ENCODE measurements around the gene COPG1. TPM values are rescaled to one million over a fixed set of nuclear protein-coding genes. Genes with fewer than 3 reads are reported as not detected.

The COPG1 gene
- polyA plus RNA-seq, 1 of the 3 experiments (the other 2 are of a cell fraction): 114 TPM

DNA sequence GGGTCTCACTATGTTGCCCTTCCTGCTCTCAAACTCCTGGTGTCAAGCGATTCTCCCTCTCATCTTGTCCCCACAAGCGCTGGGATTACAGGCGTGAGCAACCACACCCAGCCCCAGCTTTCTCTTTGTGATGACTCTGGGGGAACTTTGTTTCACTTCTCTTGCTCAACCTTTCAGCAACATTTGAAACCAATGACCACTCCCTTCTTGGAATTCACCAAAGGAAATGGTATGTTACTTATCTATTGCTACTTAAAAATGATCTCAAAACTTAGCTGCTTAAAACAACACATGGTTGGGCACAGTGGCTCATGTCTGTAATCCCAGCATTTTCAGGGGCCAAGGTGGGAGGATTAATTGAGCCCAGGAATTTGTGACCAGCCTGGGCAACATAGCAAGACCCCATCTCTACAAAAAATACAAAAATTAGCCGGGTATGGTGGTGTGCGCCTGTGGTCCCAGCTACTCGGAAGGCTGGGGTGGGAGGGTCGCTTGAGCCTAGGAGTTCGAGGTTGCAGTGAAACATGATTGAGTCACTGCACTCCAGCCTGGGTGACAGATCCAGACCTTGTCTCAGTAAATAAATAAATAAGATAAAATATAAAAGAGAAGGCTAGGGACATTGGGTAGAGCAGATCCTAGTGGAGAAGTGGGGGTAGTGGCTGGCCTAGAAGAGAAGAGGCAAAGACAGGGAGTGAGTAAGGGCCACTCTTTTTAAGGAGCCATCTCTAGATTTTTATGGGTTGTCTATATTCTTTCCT, 10.3 kb upstream of the COPG1 start:
- Histone ChIP-seq H3K36me3 (replicated peaks in 1 of 2; ENCODE audit: control insufficient read depth in 1 of 2, insufficient read depth in 2 of 2, low read length in 1 of 2) (no peaks in the 10 kb centered on the region), H3K79me2 (ENCODE audit: insufficient read depth) (no peaks in the 10 kb centered on the region), H3K27ac (ENCODE audit: low read depth in 2 of 2, low read length in 1 of 2) (no peak overlapping the region), H3K4me3 (ENCODE audit: low read depth in 2 of 2, low read length in 1 of 2) (no peak overlapping the region), H3F3A (replicated peaks; ENCODE audit: insufficient read depth) (peaks cover 10% of the 10 kb centered on the region), H4K20me1 (ENCODE audit: insufficient read depth) (no peaks in the 10 kb centered on the region), H3K4me2 (no peak overlapping the region), H3K4me1 (ENCODE audit: control insufficient read depth in 1 of 2, insufficient read depth in 2 of 2, low read depth in 1 of 2, low read length in 1 of 2) (0 out of 4 replicates have a peak, but pooled peaks cover 0 to 10% of the 10 kb centered on the region in 2 experiments), H2AFZ (ENCODE audit: low read depth) (no peak overlapping the region), H3K9ac (no peak overlapping the region), H3K9me3 (no peaks in the 10 kb centered on the region), H3K27me3 (ENCODE audit: insufficient read depth) (no peaks in the 10 kb centered on the region), H3K9me2 (no peaks in the 10 kb centered on the region)
- no peak for DNase-seq
- POLR2A ChIA-PET: no interaction called here
- CTCF ChIA-PET: interaction anchor here (1.2 kb wide), 2 partner anchors 186 to 268 kb away, joined by 4 read pairs; no protein-coding TSS in a partner anchor
- TF ChIP-seq RFX5 (IDR thresholded peaks at IDR 0.05; ENCODE audit: low read length) (no peak), JUND (IDR thresholded peaks at IDR 0.05) (no peak), SIN3A (IDR thresholded peaks at IDR 0.05; ENCODE audit: borderline replicate concordance, low read depth, low read length) (no peak), CHD2 (IDR thresholded peaks at IDR 0.05; ENCODE audit: low read length, partially characterized antibody) (no peak), FOXM1 (IDR thresholded peaks at IDR 0.05; ENCODE audit: low read depth) (no peak)
- TF ChIP-seq, protein P1, sequence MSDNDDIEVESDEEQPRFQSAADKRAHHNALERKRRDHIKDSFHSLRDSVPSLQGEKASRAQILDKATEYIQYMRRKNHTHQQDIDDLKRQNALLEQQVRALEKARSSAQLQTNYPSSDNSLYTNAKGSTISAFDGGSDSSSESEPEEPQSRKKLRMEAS (IDR thresholded peaks at IDR 0.05; ENCODE audit: low read depth): no peak
- 86% methylated on average over 8 of the region's 8 CpGs for WGBS (ENCODE audit: low lambda C conversion rate)

DNA sequence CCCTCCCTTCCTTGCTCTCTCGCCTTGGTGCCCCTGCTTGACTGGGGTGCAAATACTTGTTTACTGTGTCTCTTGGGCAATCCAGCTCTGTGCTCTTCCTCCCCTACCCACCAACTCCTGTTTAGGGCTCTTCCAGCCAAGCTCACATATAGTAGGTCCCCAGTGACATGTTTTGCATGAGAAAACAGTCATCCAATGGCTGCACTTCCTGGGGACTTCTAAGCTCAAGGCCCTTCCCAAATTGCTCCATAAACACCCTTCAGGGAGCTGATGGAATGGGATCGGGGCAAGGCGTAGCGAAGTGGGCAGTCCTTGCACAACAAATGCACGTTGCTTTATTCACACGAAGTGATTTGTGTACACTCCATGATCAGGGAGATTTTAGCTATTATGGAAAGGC, 9.4 kb upstream of the COPG1 start:
- H3K27me3 ChIP-seq (ENCODE audit: insufficient read depth): no peaks in the 10 kb centered on the region
- H3K36me3 ChIP-seq (replicated peaks in 1 of 2; ENCODE audit: control insufficient read depth in 1 of 2, insufficient read depth in 2 of 2, low read length in 1 of 2): no peaks in the 10 kb centered on the region
- no peak overlapping the region for H3K4me3 ChIP-seq (ENCODE audit: low read depth in 2 of 2, low read length in 1 of 2)
- no peaks in the 10 kb centered on the region for H3K9me3 ChIP-seq
- 0 out of 4 replicates have a peak, but pooled peaks cover 0 to 10% of the 10 kb centered on the region in 2 experiments for H3K4me1 ChIP-seq (ENCODE audit: control insufficient read depth in 1 of 2, insufficient read depth in 2 of 2, low read depth in 1 of 2, low read length in 1 of 2)
- TF ChIP-seq RAD21 (IDR thresholded peaks at IDR 0.05; ENCODE audit: low read length): no peak
- TF ChIP-seq, protein P2, sequence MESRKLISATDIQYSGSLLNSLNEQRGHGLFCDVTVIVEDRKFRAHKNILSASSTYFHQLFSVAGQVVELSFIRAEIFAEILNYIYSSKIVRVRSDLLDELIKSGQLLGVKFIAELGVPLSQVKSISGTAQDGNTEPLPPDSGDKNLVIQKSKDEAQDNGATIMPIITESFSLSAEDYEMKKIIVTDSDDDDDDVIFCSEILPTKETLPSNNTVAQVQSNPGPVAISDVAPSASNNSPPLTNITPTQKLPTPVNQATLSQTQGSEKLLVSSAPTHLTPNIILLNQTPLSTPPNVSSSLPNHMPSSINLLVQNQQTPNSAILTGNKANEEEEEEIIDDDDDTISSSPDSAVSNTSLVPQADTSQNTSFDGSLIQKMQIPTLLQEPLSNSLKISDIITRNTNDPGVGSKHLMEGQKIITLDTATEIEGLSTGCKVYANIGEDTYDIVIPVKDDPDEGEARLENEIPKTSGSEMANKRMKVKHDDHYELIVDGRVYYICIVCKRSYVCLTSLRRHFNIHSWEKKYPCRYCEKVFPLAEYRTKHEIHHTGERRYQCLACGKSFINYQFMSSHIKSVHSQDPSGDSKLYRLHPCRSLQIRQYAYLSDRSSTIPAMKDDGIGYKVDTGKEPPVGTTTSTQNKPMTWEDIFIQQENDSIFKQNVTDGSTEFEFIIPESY (IDR thresholded peaks at IDR 0.05; ENCODE audit: borderline replicate concordance, low read depth): no peak
- TF ChIP-seq, protein P3, sequence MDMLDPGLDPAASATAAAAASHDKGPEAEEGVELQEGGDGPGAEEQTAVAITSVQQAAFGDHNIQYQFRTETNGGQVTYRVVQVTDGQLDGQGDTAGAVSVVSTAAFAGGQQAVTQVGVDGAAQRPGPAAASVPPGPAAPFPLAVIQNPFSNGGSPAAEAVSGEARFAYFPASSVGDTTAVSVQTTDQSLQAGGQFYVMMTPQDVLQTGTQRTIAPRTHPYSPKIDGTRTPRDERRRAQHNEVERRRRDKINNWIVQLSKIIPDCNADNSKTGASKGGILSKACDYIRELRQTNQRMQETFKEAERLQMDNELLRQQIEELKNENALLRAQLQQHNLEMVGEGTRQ (IDR thresholded peaks at IDR 0.05; ENCODE audit: borderline replicate concordance, low read depth, low read length): no peak
- TF ChIP-seq GABPA (IDR thresholded peaks at IDR 0.05; ENCODE audit: low read depth): no peak
- no peak for TF ChIP-seq EP300 (IDR thresholded peaks at IDR 0.05; ENCODE audit: borderline replicate concordance in 1 of 2, low read depth in 1 of 2, low read length in 1 of 2)
- no peak for TF ChIP-seq GATA2 (CRISPR knock-in tag; IDR thresholded peaks at IDR 0.05)
- TF ChIP-seq ELF1 (IDR thresholded peaks at IDR 0.05): no peak
- no peak for TF ChIP-seq FOXM1 (IDR thresholded peaks at IDR 0.05; ENCODE audit: low read depth)
- TF ChIP-seq JUND (IDR thresholded peaks at IDR 0.05): no peak
- no peak overlapping the region for H3K9ac ChIP-seq
- CTCF ChIA-PET: interaction anchor here (0.7 to 1.6 kb wide), 3 partner anchors 31 to 269 kb away, joined by 3 to 10 read pairs (median 4); no protein-coding TSS in a partner anchor
- no peaks in the 10 kb centered on the region for H4K20me1 ChIP-seq (ENCODE audit: insufficient read depth)
- H3F3A ChIP-seq (replicated peaks; ENCODE audit: insufficient read depth): peaks cover 10% of the 10 kb centered on the region
- H3K4me2 ChIP-seq: no peak overlapping the region
- no peak for DNase-seq
- H3K27ac ChIP-seq (ENCODE audit: low read depth in 2 of 2, low read length in 1 of 2): no peak overlapping the region
- H3K9me2 ChIP-seq: no peaks in the 10 kb centered on the region
- 78% methylated on average over 6 of the region's 6 CpGs for WGBS (ENCODE audit: low lambda C conversion rate)
- H3K79me2 ChIP-seq (ENCODE audit: insufficient read depth): no peaks in the 10 kb centered on the region
- POLR2A ChIA-PET: no interaction called here
- no peak overlapping the region for H2AFZ ChIP-seq (ENCODE audit: low read depth)
